HEK293 (cell line): ENCODE data around the gene MTF2.

Source experiments
- CTCF ChIA-PET: fragments of 350-600 bp; formaldehyde crosslinking; extraction: SDS; loops from one replicate; lab custom pipeline; 2021; ENCODE audit warnings: antibody characterized with exemption; lab: Yijun Ruan, JAX
- POLR2A ChIA-PET: fragments of 300-600 bp; formaldehyde crosslinking; extraction: SDS; loops from one replicate; lab custom pipeline; 2020; ENCODE audit warnings: antibody characterized with exemption, inconsistent platforms; lab: Yijun Ruan, JAX
- H3K27ac ChIP-seq: fragments of 200-500 bp; sonication (Bioruptor generic); 2 replicates; pipeline ENCODE4 v1.5.1; 2014; ENCODE audit warnings: low read depth, low read length, control low read depth, inconsistent platforms; ENCODE audit errors: extremely low read depth
- H3K36me3 ChIP-seq, 2 experiments: fragments of 200-500 bp in 1 of 2; sonication (Bioruptor generic) in 1 of 2; 1 replicate in 1 of 2; 2 replicates in 1 of 2; pipeline ENCODE4 v1.5.1; 2014 to 2017; ENCODE audit warnings: inconsistent platforms in 2 of 2, low read length in 2 of 2; ENCODE audit not compliant: control insufficient read depth in 2 of 2, insufficient read depth in 1 of 2
- H3K4me1 ChIP-seq: fragments of 200-500 bp; sonication (Bioruptor generic); 2 replicates; pipeline ENCODE4 v1.5.1; 2014; ENCODE audit warnings: mild to moderate bottlenecking, low read length, inconsistent platforms; ENCODE audit not compliant: control insufficient read depth, insufficient read depth
- H3K4me3 ChIP-seq: 2 replicates; pipeline ENCODE4 v1.5.1; 2011; ENCODE audit warnings: low read depth, mild to moderate bottlenecking, control low read depth, low read length, moderate library complexity
- H3K9me3 ChIP-seq: fragments of 200-500 bp; sonication (Bioruptor generic); 2 replicates; pipeline ENCODE4 v1.5.1; 2014; ENCODE audit warnings: low read depth, low read length, inconsistent platforms; ENCODE audit not compliant: control insufficient read depth, insufficient read depth
- BCL11A ChIP-seq: fragments of 450-650 bp; formaldehyde crosslinking; IDR thresholded peaks from 2 replicates; pipeline ENCODE4 v1.5.1; 2016; ENCODE audit warnings: low read depth, missing biosample characterization, missing genetic modification characterization
- FEZF1 ChIP-seq: fragments of 450-650 bp; formaldehyde crosslinking; IDR thresholded peaks from 2 replicates; pipeline ENCODE4 v1.5.1; 2016; ENCODE audit warnings: missing biosample characterization, missing genetic modification characterization
- KLF10 ChIP-seq: fragments of 450-650 bp; IDR thresholded peaks from 2 replicates; pipeline ENCODE4 v1.5.1; 2018; ENCODE audit warnings: missing biosample characterization, mild to moderate bottlenecking, missing genetic modification characterization
- RBAK ChIP-seq: fragments of 450-650 bp; formaldehyde crosslinking; IDR thresholded peaks from 2 replicates; pipeline ENCODE4 v1.5.1; 2016; ENCODE audit warnings: missing biosample characterization, missing genetic modification characterization
- ZBTB48 ChIP-seq: fragments of 450-650 bp; formaldehyde crosslinking; IDR thresholded peaks from 2 replicates; pipeline ENCODE4 v1.5.1; 2016; ENCODE audit warnings: missing biosample characterization, missing genetic modification characterization
- ZFP69B ChIP-seq: fragments of 450-650 bp; formaldehyde crosslinking; IDR thresholded peaks from 2 replicates; pipeline ENCODE4 v1.5.1; 2016; ENCODE audit warnings: missing biosample characterization, missing genetic modification characterization
- ZNF132 ChIP-seq: fragments of 450-650 bp; formaldehyde crosslinking; IDR thresholded peaks from 2 replicates; pipeline ENCODE4 v1.5.1; 2017; ENCODE audit warnings: missing biosample characterization, missing genetic modification characterization, borderline replicate concordance
- ZNF133 ChIP-seq: fragments of 450-650 bp; formaldehyde crosslinking; IDR thresholded peaks from 2 replicates; pipeline ENCODE4 v1.5.1; 2016; ENCODE audit warnings: missing biosample characterization, missing genetic modification characterization
- ZNF311 ChIP-seq: fragments of 450-650 bp; formaldehyde crosslinking; IDR thresholded peaks from 2 replicates; pipeline ENCODE4 v1.5.1; 2017; ENCODE audit warnings: missing biosample characterization, missing genetic modification characterization, borderline replicate concordance
- ZNF473 ChIP-seq: fragments of 450-650 bp; formaldehyde crosslinking; IDR thresholded peaks from 2 replicates; pipeline ENCODE4 v1.5.1; 2017; ENCODE audit warnings: missing biosample characterization, missing genetic modification characterization
- ZNF514 ChIP-seq: fragments of 450-650 bp; formaldehyde crosslinking; IDR thresholded peaks from 2 replicates; pipeline ENCODE4 v1.5.1; 2016; ENCODE audit warnings: missing biosample characterization, missing genetic modification characterization
- ZNF629 ChIP-seq: fragments of 450-650 bp; formaldehyde crosslinking; IDR thresholded peaks from 2 replicates; pipeline ENCODE4 v1.5.1; 2017; ENCODE audit warnings: missing biosample characterization, missing genetic modification characterization
- ZNF658 ChIP-seq: fragments of 450-650 bp; formaldehyde crosslinking; IDR thresholded peaks from 2 replicates; pipeline ENCODE4; 2016; ENCODE audit warnings: missing biosample characterization, missing genetic modification characterization
- ZNF707 ChIP-seq: fragments of 450-650 bp; formaldehyde crosslinking; IDR thresholded peaks from 2 replicates; pipeline ENCODE4 v1.5.1; 2016; ENCODE audit warnings: missing biosample characterization, missing genetic modification characterization
- ZNF76 ChIP-seq: fragments of 450-650 bp; formaldehyde crosslinking; IDR thresholded peaks from 2 replicates; pipeline ENCODE4; 2016; ENCODE audit warnings: low read depth, missing biosample characterization, missing genetic modification characterization, borderline replicate concordance
- TF ChIP-seq, protein P1 (sequence below): fragments of 450-650 bp; formaldehyde crosslinking; IDR thresholded peaks from 2 replicates; pipeline ENCODE4 v1.5.1; 2016; ENCODE audit warnings: missing biosample characterization, missing genetic modification characterization
- TF ChIP-seq, protein P2 (sequence below): fragments of 450-650 bp; formaldehyde crosslinking; IDR thresholded peaks from 2 replicates; pipeline ENCODE4 v1.5.1; 2016; ENCODE audit warnings: missing biosample characterization, missing genetic modification characterization
- TF ChIP-seq, protein P3 (sequence below): fragments of 450-650 bp; formaldehyde crosslinking; IDR thresholded peaks from 2 replicates; pipeline ENCODE4 v1.5.1; 2017; ENCODE audit warnings: missing biosample characterization, mild to moderate bottlenecking, missing genetic modification characterization, moderate library complexity
- TF ChIP-seq, protein P4 (sequence below): fragments of 450-650 bp; formaldehyde crosslinking; IDR thresholded peaks from 2 replicates; pipeline ENCODE4 v1.5.1; 2016; ENCODE audit warnings: missing biosample characterization, missing genetic modification characterization
- TF ChIP-seq, protein P5 (sequence below): fragments of 450-650 bp; formaldehyde crosslinking; IDR thresholded peaks from 2 replicates; pipeline ENCODE4 v1.5.1; 2016; ENCODE audit warnings: missing biosample characterization, missing genetic modification characterization, low read depth
- TF ChIP-seq, protein P6 (sequence below): fragments of 450-650 bp; formaldehyde crosslinking; IDR thresholded peaks from 2 replicates; pipeline ENCODE4 v1.5.1; 2016; ENCODE audit warnings: missing biosample characterization, missing genetic modification characterization
- TF ChIP-seq, protein P7 (sequence below): fragments of 450-650 bp; formaldehyde crosslinking; IDR thresholded peaks from 2 replicates; pipeline ENCODE4 v1.5.1; 2017; ENCODE audit warnings: missing biosample characterization, missing genetic modification characterization

MTF2 gene

DNA sequence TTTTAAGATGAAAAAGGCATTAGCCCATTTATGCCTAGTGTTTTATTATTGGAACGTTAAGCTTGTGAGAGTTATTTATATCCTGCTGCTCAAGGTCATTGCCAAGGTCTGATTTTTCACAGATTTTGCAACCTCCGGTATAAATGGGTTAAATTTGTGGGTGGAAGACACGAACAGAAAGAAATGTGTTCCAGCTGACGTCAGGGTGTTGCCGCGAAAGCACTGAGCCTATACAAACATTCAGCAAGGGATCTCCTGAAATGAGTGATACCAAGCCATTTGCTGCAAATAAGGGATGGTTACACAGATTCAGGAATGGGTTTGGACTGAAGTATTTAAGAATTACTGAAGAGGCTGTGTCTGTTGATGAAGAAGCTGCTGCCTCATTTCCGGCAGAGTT lies 68.9 kb downstream of the MTF2 start (continued):
- TF ChIP-seq, protein P1, sequence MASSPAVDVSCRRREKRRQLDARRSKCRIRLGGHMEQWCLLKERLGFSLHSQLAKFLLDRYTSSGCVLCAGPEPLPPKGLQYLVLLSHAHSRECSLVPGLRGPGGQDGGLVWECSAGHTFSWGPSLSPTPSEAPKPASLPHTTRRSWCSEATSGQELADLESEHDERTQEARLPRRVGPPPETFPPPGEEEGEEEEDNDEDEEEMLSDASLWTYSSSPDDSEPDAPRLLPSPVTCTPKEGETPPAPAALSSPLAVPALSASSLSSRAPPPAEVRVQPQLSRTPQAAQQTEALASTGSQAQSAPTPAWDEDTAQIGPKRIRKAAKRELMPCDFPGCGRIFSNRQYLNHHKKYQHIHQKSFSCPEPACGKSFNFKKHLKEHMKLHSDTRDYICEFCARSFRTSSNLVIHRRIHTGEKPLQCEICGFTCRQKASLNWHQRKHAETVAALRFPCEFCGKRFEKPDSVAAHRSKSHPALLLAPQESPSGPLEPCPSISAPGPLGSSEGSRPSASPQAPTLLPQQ (tag by site-specific recombination) = no peak
- TF ChIP-seq, protein P2, sequence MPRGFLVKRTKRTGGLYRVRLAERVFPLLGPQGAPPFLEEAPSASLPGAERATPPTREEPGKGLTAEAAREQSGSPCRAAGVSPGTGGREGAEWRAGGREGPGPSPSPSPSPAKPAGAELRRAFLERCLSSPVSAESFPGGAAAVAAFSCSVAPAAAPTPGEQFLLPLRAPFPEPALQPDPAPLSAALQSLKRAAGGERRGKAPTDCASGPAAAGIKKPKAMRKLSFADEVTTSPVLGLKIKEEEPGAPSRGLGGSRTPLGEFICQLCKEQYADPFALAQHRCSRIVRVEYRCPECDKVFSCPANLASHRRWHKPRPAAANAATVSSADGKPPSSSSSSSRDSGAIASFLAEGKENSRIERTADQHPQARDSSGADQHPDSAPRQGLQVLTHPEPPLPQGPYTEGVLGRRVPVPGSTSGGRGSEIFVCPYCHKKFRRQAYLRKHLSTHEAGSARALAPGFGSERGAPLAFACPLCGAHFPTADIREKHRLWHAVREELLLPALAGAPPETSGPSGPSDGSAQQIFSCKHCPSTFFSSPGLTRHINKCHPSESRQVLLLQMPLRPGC = no peak
- TF ChIP-seq ZNF76 (no peak), ZNF514 (no peak), ZBTB48 (tag by site-specific recombination) (peak; percentile 65; the same call in 1 of the 2 replicates), BCL11A (no peak), ZNF473 (tag by site-specific recombination) (no peak), ZNF133 (no peak), KLF10 (tag by site-specific recombination) (no peak), ZNF629 (tag by site-specific recombination) (peak; percentile 41; the same call in 1 of the 2 replicates), ZFP69B (tag by site-specific recombination) (no peak), ZNF707 (no peak)
- TF ChIP-seq, protein P3, sequence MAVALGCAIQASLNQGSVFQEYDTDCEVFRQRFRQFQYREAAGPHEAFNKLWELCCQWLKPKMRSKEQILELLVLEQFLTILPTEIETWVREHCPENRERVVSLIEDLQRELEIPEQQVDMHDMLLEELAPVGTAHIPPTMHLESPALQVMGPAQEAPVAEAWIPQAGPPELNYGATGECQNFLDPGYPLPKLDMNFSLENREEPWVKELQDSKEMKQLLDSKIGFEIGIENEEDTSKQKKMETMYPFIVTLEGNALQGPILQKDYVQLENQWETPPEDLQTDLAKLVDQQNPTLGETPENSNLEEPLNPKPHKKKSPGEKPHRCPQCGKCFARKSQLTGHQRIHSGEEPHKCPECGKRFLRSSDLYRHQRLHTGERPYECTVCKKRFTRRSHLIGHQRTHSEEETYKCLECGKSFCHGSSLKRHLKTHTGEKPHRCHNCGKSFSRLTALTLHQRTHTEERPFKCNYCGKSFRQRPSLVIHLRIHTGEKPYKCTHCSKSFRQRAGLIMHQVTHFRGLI (tag by site-specific recombination) = no peak
- TF ChIP-seq, protein P4, sequence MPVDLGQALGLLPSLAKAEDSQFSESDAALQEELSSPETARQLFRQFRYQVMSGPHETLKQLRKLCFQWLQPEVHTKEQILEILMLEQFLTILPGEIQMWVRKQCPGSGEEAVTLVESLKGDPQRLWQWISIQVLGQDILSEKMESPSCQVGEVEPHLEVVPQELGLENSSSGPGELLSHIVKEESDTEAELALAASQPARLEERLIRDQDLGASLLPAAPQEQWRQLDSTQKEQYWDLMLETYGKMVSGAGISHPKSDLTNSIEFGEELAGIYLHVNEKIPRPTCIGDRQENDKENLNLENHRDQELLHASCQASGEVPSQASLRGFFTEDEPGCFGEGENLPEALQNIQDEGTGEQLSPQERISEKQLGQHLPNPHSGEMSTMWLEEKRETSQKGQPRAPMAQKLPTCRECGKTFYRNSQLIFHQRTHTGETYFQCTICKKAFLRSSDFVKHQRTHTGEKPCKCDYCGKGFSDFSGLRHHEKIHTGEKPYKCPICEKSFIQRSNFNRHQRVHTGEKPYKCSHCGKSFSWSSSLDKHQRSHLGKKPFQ (tag by site-specific recombination) = no peak
- TF ChIP-seq, protein P5, sequence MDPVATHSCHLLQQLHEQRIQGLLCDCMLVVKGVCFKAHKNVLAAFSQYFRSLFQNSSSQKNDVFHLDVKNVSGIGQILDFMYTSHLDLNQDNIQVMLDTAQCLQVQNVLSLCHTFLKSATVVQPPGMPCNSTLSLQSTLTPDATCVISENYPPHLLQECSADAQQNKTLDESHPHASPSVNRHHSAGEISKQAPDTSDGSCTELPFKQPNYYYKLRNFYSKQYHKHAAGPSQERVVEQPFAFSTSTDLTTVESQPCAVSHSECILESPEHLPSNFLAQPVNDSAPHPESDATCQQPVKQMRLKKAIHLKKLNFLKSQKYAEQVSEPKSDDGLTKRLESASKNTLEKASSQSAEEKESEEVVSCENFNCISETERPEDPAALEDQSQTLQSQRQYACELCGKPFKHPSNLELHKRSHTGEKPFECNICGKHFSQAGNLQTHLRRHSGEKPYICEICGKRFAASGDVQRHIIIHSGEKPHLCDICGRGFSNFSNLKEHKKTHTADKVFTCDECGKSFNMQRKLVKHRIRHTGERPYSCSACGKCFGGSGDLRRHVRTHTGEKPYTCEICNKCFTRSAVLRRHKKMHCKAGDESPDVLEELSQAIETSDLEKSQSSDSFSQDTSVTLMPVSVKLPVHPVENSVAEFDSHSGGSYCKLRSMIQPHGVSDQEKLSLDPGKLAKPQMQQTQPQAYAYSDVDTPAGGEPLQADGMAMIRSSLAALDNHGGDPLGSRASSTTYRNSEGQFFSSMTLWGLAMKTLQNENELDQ = no peak

DNA sequence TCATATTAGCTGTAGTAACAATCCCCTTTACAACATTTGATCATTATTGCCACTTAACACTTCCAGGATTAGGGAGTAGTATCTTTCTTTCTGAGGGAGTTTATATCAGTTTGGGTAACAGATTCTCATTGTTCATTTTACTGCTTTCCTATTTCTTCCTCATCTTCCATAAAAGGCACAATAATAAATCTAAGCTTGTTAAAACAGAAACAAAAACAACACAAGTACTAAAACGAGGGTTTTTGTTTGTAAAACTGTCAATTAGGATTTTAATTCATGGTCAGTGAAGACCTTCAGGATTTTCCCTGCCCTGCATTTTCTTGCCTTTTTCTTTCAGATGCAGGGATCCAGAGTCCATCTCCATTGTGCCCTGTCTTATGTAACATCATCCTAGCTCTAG lies 71.6 kb downstream of the MTF2 start:
- ChIA-PET POLR2A (no interaction called here), CTCF (no interaction called here)
- Histone ChIP-seq H3K9me3 (no peaks in the 10 kb centered on the region), H3K4me1 (no peaks in the 10 kb centered on the region), H3K36me3 (peaks cover 10 to 60% of the 10 kb centered on the region in 2 experiments), H3K4me3 (no peak overlapping the region), H3K27ac (no peak overlapping the region)
- peak; percentile 91 for TF ChIP-seq FEZF1 (tag by site-specific recombination)
- TF ChIP-seq, protein P6, sequence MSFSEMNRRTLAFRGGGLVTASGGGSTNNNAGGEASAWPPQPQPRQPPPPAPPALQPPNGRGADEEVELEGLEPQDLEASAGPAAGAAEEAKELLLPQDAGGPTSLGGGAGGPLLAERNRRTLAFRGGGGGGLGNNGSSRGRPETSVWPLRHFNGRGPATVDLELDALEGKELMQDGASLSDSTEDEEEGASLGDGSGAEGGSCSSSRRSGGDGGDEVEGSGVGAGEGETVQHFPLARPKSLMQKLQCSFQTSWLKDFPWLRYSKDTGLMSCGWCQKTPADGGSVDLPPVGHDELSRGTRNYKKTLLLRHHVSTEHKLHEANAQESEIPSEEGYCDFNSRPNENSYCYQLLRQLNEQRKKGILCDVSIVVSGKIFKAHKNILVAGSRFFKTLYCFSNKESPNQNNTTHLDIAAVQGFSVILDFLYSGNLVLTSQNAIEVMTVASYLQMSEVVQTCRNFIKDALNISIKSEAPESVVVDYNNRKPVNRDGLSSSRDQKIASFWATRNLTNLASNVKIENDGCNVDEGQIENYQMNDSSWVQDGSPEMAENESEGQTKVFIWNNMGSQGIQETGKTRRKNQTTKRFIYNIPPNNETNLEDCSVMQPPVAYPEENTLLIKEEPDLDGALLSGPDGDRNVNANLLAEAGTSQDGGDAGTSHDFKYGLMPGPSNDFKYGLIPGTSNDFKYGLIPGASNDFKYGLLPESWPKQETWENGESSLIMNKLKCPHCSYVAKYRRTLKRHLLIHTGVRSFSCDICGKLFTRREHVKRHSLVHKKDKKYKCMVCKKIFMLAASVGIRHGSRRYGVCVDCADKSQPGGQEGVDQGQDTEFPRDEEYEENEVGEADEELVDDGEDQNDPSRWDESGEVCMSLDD (tag by site-specific recombination) = no peak
- no peak for TF ChIP-seq ZNF311
- TF ChIP-seq, protein P7, sequence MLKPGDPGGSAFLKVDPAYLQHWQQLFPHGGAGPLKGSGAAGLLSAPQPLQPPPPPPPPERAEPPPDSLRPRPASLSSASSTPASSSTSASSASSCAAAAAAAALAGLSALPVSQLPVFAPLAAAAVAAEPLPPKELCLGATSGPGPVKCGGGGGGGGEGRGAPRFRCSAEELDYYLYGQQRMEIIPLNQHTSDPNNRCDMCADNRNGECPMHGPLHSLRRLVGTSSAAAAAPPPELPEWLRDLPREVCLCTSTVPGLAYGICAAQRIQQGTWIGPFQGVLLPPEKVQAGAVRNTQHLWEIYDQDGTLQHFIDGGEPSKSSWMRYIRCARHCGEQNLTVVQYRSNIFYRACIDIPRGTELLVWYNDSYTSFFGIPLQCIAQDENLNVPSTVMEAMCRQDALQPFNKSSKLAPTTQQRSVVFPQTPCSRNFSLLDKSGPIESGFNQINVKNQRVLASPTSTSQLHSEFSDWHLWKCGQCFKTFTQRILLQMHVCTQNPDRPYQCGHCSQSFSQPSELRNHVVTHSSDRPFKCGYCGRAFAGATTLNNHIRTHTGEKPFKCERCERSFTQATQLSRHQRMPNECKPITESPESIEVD (tag by site-specific recombination) = peak; percentile 75
- no peak for TF ChIP-seq ZNF132
- TF ChIP-seq ZNF658 (tag by site-specific recombination) = no peak
- no peak for TF ChIP-seq RBAK (tag by site-specific recombination)
